Gastroesophageal sphincter (tissue), 4 donors: ENCODE data around the gene VPS13D. TPM values are rescaled to one million over a fixed set of nuclear protein-coding genes. Genes with fewer than 3 reads are reported as not detected.

Experiments
- ATAC-seq: fragments of 150-250 bp; one replicate; pipeline ENCODE4 v1.9.1; 2016; ENCODE audit warnings: mild to moderate bottlenecking, moderate library complexity
- H3K27ac ChIP-seq, 4 donors: fragments of 200-600 bp; sonication (generic) in 3 of 4; 1 replicate in 3 of 4; 2 replicates in 1 of 4; pipeline ENCODE4 v1.5.1; 2016 to 2019
- H3K27me3 ChIP-seq: fragments of 200-600 bp; sonication (generic); one replicate; pipeline ENCODE4 v1.5.1; 2019
- H3K36me3 ChIP-seq, 2 donors: fragments of 200-600 bp; sonication (generic); one replicate each; pipeline ENCODE4 v1.5.1; 2019; ENCODE audit warnings: control low read depth in 1 of 2
- H3K4me1 ChIP-seq, 3 donors: fragments of 200-600 bp; sonication (generic); 1 replicate in 2 of 3; 2 replicates in 1 of 3; pipeline ENCODE4 v1.5.1; 2016 to 2019; ENCODE audit warnings: control low read depth in 2 of 3
- H3K4me3 ChIP-seq, 2 donors: fragments of 200-600 bp; sonication (generic); one replicate each; pipeline ENCODE4 v1.5.1; 2019; ENCODE audit warnings: mild to moderate bottlenecking in 1 of 2, moderate library complexity in 1 of 2
- H3K9me3 ChIP-seq, 3 donors: fragments of 200-600 bp; sonication (generic); one replicate each; pipeline ENCODE4 v1.5.1; 2017 to 2019; ENCODE audit warnings: control low read depth in 2 of 3
- EP300 ChIP-seq: sonication (generic); formaldehyde crosslinking; IDR thresholded peaks from one replicate; pipeline ENCODE4 v1.6.1; 2017; ENCODE audit warnings: antibody characterized with exemption, mild to moderate bottlenecking
- POLR2A ChIP-seq, 2 donors: fragments of 450-650 bp; IDR thresholded peaks; one replicate each; pipeline ENCODE4 v1.6.1; 2017; ENCODE audit warnings: antibody characterized with exemption in 2 of 2, mild to moderate bottlenecking in 2 of 2, moderate library complexity in 1 of 2
- POLR2AphosphoS5 ChIP-seq: sonication (generic); formaldehyde crosslinking; IDR thresholded peaks from one replicate; pipeline ENCODE4 v1.6.1; 2017; ENCODE audit warnings: antibody characterized with exemption
- WGBS, 2 donors: methylation state at CpG; one replicate each; pipeline ENCODE4 v1.1.5; 2018; ENCODE audit warnings: low coverage in 1 of 2; 5-methylcytosine and 5-hydroxymethylcytosine counted together
- total RNA-seq, 4 donors: library from RNA; depleted of rRNA; stranded (reverse); fragments of >200 nt; gene quantifications; one replicate each; pipeline ENCODE4 v1.1.0, GENCODE V29; 2016
- TF ChIP-seq, protein P1 (sequence below), 4 experiments: fragments of 200-600 bp in 2 of 4; fragments of 450-650 bp in 2 of 4; sonication (generic) in 1 of 4; IDR thresholded peaks; one replicate each; pipeline ENCODE4 v1.5.1; 2017 to 2019; ENCODE audit warnings: antibody characterized with exemption in 4 of 4, mild to moderate bottlenecking in 2 of 4, moderate library complexity in 2 of 4

VPS13D gene
- total RNA-seq, 4 donors from 2014 or later: 62.3 to 95.5 (median 81.5) TPM

DNA sequence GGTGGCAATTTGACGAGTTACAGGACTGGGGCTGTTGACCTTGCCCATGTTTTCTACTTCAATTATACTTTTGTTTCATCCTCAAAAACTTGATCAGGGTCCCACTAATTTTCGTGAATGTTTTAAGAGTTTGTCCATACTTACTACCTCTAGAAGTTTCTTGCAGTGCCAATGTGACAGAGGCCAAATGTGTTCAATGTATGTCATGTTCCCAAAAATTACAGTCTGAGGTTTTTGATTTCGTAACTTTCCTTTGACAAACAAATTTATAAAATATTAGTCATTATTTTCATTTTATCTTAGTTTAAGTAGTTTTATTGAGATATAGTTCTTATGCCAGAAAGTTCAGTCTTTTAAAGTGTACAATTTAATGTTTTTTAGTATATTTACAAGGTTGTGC is 15.3 kb downstream of the VPS13D start:
- Histone ChIP-seq H3K36me3 (peaks cover 3 to 96% of the 10 kb centered on the region in 2 donors), H3K4me1 (peaks cover 0 to 4% (median 0%) of the 10 kb centered on the region in 3 donors), H3K4me3 (no peak overlapping the region), H3K27me3 (no peaks in the 10 kb centered on the region), H3K9me3 (no peaks in the 10 kb centered on the region), H3K27ac (no peak overlapping the region)
- ATAC-seq: no peak
- TF ChIP-seq EP300 (no peak), POLR2A (IDR thresholded peaks at IDR 0.05) (no peak), POLR2AphosphoS5 (no peak)
- TF ChIP-seq, protein P1, sequence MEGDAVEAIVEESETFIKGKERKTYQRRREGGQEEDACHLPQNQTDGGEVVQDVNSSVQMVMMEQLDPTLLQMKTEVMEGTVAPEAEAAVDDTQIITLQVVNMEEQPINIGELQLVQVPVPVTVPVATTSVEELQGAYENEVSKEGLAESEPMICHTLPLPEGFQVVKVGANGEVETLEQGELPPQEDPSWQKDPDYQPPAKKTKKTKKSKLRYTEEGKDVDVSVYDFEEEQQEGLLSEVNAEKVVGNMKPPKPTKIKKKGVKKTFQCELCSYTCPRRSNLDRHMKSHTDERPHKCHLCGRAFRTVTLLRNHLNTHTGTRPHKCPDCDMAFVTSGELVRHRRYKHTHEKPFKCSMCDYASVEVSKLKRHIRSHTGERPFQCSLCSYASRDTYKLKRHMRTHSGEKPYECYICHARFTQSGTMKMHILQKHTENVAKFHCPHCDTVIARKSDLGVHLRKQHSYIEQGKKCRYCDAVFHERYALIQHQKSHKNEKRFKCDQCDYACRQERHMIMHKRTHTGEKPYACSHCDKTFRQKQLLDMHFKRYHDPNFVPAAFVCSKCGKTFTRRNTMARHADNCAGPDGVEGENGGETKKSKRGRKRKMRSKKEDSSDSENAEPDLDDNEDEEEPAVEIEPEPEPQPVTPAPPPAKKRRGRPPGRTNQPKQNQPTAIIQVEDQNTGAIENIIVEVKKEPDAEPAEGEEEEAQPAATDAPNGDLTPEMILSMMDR (IDR thresholded peaks at IDR 0.05): no peak
- WGBS, 2 donors: 42 to 77% methylated on average over 2 to 3 of the region's 3 CpGs

DNA sequence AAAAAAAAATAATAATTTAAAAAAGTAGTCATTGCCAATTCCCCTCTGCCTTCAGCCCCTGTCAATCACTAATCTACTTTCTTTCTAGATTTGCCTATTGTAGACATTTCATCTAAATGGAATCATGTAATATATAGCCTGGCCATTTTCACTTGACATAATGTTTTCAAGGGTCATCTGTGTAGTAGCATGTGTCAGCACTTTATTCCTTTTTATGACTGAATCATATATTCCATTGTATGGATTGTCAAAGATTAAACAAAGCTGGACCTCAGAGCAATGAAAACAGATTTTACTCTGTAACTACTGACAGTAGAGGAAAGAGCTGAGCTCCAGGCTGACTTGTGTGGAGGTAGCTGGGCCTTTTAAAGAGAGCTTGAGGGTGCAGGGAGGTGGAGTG is 15.9 kb downstream of the VPS13D start:
- H3K36me3 ChIP-seq: peaks cover 3 to 100% of the 10 kb centered on the region in 2 donors
- ATAC-seq: no peak
- no peaks in the 10 kb centered on the region for H3K9me3 ChIP-seq
- H3K27ac ChIP-seq: no peak overlapping the region
- peaks cover 0 to 4% (median 0%) of the 10 kb centered on the region in 3 donors for H3K4me1 ChIP-seq
- H3K27me3 ChIP-seq: no peaks in the 10 kb centered on the region
- TF ChIP-seq POLR2AphosphoS5 (no peak), POLR2A (IDR thresholded peaks at IDR 0.05) (no peak)
- no peak overlapping the region for H3K4me3 ChIP-seq

- Histone ChIP-seq H3K27ac (no peak overlapping the region), H3K4me3 (no peak overlapping the region), H3K4me1 (peaks cover 0 to 4% (median 0%) of the 10 kb centered on the region in 3 donors), H3K36me3 (peaks cover 3 to 99% of the 10 kb centered on the region in 2 donors), H3K27me3 (no peaks in the 10 kb centered on the region), H3K9me3 (no peaks in the 10 kb centered on the region)
- ATAC-seq: no peak
- WGBS, 2 donors: 70 to 77% methylated on average over 4 to 6 of the region's 6 CpGs
- TF ChIP-seq, protein P1 (IDR thresholded peaks at IDR 0.05): no peak
- TF ChIP-seq POLR2A (IDR thresholded peaks at IDR 0.05) (no peak), EP300 (no peak)
These were observed 16.8 kb downstream of the VPS13D start for GRCh38 chr1:12246584-12246983.

- Histone ChIP-seq H3K4me1 (peaks cover 0 to 4% (median 0%) of the 10 kb centered on the region in 3 donors), H3K27ac (no peak overlapping the region), H3K36me3 (peaks cover 3 to 99% of the 10 kb centered on the region in 2 donors), H3K27me3 (no peaks in the 10 kb centered on the region), H3K9me3 (no peaks in the 10 kb centered on the region), H3K4me3 (no peak overlapping the region)
- WGBS, 2 donors: 100% methylated on average over 1 of the region's 1 CpG
- no peak for TF ChIP-seq EP300
- no peak for TF ChIP-seq POLR2AphosphoS5
- no peak for ATAC-seq
These were observed 19.4 kb downstream of the VPS13D start for GRCh38 chr1:12249181-12249580.

DNA sequence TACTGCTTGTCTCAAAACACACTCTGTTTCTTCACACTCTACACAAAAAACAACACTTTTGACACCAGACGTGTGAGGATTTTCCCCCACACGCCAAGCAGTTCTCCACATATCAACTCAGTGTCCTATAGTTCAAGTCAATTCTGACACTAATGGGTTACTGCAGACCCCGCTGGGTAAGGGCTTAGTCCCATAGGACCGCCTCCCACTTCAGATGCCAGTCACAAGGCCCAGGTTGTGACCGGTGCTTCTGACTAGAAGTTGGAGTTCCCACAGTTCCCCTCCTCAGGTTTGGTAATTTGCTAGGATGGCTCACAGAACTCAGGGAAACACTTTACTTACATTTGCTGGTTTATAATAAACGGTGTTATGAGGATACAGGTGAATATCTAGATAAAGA is 19.9 kb downstream of the VPS13D start:
- Histone ChIP-seq H3K4me1 (peaks cover 0 to 4% (median 0%) of the 10 kb centered on the region in 3 donors), H3K4me3 (no peak overlapping the region), H3K9me3 (no peaks in the 10 kb centered on the region), H3K27ac (no peak overlapping the region), H3K27me3 (no peaks in the 10 kb centered on the region), H3K36me3 (peaks cover 3 to 99% of the 10 kb centered on the region in 2 donors)
- 80 to 82% methylated on average over 3 to 5 of the region's 6 CpGs for whole genome bisulfite sequencing, 2 donors
- no peak for ATAC-seq
- TF ChIP-seq, protein P1 (IDR thresholded peaks at IDR 0.05): no peak
- TF ChIP-seq POLR2AphosphoS5 (no peak), POLR2A (IDR thresholded peaks at IDR 0.05) (no peak), EP300 (no peak)

DNA sequence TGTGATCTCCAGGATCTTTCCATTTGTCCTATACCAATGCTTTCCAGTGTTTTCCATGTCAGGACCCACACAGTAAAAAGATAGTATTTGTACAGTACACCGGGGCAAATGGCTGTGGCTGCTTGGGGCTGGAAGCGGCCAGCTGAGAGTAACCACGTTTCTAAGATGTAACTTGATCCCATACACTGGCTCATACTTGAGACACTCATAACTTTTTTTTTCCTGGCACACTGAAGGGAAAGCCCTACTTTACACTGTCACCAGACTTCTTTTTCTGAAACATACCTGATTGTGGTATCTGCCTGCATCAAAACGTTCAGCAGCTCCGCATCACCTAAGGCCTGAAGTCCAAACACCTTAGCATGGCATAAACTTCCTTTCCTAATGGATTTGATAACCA is 21.6 kb downstream of the VPS13D start:
- WGBS, 2 donors: 44 to 57% methylated on average over 4 of the region's 5 CpGs
- Histone ChIP-seq H3K4me1 (no peaks in the 10 kb centered on the region), H3K4me3 (no peak overlapping the region), H3K27ac (no peak overlapping the region), H3K36me3 (peaks cover 3 to 99% of the 10 kb centered on the region in 2 donors), H3K9me3 (no peaks in the 10 kb centered on the region), H3K27me3 (no peaks in the 10 kb centered on the region)
- no peak for ATAC-seq
- no peak for TF ChIP-seq EP300
- no peak for TF ChIP-seq POLR2AphosphoS5
- TF ChIP-seq, protein P1 (IDR thresholded peaks at IDR 0.05): no peak
- TF ChIP-seq POLR2A (IDR thresholded peaks at IDR 0.05): no peak
